ENCODE results near the gene SCARF1.
"Not testable (repeated sequence)": the region's sequence is repeated elsewhere in the genome, so short reads cannot be mapped to it uniquely, and the experiment has no call there.

SCARF1 gene, protein sequence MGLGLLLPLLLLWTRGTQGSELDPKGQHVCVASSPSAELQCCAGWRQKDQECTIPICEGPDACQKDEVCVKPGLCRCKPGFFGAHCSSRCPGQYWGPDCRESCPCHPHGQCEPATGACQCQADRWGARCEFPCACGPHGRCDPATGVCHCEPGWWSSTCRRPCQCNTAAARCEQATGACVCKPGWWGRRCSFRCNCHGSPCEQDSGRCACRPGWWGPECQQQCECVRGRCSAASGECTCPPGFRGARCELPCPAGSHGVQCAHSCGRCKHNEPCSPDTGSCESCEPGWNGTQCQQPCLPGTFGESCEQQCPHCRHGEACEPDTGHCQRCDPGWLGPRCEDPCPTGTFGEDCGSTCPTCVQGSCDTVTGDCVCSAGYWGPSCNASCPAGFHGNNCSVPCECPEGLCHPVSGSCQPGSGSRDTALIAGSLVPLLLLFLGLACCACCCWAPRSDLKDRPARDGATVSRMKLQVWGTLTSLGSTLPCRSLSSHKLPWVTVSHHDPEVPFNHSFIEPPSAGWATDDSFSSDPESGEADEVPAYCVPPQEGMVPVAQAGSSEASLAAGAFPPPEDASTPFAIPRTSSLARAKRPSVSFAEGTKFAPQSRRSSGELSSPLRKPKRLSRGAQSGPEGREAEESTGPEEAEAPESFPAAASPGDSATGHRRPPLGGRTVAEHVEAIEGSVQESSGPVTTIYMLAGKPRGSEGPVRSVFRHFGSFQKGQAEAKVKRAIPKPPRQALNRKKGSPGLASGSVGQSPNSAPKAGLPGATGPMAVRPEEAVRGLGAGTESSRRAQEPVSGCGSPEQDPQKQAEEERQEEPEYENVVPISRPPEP

GRCh38 chr17:1645207-1646171 lies at the start of gene SCARF1:
Gene SCARF1 (minus strand): TSS chr17:1645732. CDS start chr17:1645697, 35 bp downstream.
- no peak for DNase-seq

DNA sequence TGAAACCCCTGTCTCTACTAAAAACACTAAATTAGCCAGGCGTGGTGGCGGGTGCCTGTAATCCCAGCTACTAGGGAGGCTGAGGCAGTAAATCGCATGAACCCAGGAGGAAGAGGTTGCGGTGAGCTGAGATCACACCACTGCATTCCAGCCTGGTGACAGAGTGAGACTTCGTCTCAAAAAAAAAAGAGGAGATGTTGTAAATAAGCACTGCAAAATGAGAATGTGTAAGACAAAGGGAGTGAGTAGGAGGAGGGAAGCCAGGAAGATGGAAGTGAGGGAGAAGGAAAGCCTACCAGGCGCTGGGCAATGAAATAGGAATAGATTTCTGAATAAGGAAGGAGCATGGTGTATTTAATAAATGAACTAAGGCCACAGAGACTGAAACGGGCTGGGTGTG lies 47.8 kb upstream of the SCARF1 start:
- no peak for DNase-seq

DNA sequence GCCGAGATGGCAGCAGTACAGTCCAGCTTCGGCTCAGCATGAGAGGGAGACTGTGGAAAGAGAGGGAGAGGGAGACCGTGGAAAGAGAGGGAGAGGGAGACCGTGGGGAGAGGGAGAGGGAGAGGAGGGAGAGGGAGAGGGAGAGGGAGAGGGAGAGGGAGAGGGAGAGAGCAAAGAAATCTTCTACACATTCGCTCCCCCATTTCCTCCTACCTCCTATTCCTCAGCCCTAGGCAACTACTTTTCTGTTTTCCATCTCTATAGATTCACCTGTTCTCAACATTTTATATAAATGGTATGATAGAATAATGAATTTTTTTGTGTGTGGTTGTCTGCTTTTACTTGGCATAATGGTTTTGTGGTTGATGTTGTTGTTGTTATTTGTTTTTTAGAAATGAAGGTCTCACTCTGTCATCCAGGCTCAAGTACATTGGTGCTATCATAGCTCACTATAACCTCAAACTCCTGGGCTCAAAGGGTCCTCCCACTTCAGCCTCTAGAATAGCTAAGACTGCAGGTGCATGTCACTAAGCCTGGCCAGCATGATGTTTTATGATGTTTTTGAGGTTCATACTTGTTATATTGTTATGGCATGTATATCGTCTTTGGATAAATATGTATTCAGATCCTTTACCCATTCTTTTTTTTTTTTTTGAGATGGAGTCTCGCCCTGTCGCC lies 45.2 kb upstream of the SCARF1 start:
- DNase-seq: no peak

DNA sequence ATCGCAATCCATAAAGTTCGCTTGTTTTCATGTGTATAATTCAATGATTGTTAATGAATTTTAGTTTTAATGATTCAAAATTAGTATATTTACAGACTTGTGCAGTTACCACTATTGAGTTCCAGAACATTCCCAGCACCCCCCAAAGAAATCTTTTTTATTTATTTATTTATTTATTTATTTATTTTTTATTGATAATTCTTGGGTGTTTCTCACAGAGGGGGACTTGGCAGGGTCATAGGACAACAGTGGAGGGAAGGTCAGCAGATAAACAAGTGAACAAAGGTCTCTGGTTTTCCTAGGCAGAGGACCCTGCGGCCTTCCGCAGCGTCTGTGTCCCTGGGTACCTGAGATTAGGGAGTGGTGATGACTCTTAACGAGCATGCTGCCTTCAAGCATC lies 42.9 kb upstream of the SCARF1 start:
- DNase-seq: not testable (repeated sequence)

- no peak for DNase-seq
Measured at GRCh38 chr17:1686086-1686485, 40.6 kb upstream of the SCARF1 start.

- DNase-seq: peak; percentile 95
Measured at GRCh38 chr17:1684378-1685189, 39.1 kb upstream of the SCARF1 start, which contains the start of gene PRPF8. Gene PRPF8 (minus strand): TSS chr17:1684867. CDS start chr17:1684571, 296 bp downstream.

DNA sequence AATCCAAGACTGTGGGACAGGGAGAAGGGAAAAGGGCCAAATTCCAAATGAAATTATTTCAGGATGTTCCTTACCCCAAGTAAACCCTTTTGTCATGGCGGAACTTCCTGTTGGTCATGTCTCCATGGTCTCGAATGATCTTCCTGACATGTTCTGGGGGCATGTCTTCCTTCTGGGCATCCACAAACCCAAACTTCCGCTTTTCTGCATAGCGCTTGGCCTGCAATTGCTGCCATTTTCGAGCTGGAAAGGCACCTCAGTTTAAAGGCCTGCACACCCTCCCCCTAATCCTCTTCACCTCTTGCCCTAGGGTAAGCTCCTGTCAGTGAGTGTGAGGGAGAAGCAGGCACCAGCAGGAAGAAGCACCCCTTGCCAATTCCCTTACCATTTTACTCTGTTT lies 37.9 kb upstream of the SCARF1 start:
- no peak for DNase-seq

GRCh38 chr17:1676401-1676800 lies 30.9 kb upstream of the SCARF1 start:
- no peak for DNase-seq

DNA sequence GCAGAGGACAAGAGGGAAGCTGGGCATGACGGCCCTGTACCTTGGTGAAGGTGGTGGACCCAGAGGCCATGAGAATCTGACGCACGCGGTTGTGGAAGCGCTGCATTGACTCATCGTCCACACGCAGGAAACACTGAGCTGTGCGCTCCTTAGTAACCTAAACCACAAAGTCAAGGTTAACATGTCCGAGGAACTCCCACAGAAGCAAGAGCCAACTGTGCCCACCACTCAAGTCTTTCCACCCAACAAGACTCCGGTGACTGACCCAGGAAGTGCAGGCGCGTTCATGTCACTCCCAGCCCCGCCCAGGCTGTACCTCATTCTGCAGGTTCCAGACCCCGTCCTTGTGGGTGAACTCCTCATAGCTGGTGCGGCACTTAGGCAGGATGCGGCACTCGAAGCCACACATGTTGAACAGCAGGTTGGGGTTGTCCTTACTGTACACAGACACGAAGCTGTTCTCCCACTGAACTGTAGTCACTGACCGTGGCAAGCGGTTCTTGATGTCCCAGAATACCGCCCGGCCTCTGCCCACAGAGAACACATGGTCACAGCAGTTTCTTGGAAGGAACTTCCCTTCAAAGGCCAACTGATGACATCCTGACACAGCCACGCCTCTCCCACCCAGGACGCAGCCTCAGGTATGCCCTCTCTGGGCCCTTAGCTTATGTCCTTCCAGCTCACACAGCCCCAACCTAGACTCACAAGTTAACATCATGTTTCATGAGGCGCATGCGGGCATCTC lies 27.7 kb upstream of the SCARF1 start:
- DNase-seq: no peak

DNA sequence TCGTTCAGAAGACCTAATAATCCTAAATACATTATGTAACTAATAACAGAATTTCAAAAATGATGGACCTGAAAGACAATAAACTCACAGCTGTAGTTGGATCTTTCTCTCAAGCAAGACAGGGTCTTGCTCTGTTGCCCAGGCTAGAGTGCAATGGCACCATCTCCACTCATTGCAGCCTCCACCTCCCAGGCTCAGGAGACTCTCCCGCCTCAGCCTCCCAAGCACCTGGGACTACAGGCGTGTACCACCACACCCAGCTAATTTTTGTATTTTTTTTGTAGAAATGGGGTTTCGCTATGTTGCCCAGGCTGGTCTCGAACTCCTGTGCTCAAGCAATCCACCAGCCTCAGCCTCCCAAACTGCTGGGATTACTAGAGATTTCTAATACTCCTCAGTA lies 18.4 kb upstream of the SCARF1 start:
- not testable (repeated sequence) for DNase-seq

- no peak for DNase-seq
Measured at GRCh38 chr17:1661045-1661444, 15.5 kb upstream of the SCARF1 start.

- DNase-seq: no peak
Measured at GRCh38 chr17:1658100-1658499, 12.6 kb upstream of the SCARF1 start.

DNA sequence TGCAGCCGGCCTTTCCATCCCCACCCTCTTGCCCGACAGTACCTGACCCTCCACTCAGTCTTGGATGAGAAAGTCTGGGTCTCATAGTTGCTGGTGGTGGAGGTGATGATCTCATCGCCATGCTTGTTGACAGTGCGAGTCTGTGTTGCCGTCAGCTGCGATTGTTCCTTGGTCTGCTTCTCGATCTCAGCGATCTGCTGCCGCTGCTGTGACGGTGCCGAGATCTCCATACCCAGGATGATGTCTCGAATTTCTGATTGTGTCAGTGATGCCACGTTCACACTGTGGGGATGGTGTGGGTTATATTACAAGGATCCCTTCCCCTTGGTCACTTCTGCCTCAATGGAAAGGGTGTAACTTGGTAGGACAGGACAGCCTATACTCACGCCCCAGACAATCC lies 8.2 kb upstream of the SCARF1 start:
- DNase-seq: no peak

- DNase-seq: not testable (repeated sequence)
Measured at GRCh38 chr17:1652794-1653193, 7.3 kb upstream of the SCARF1 start.

DNA sequence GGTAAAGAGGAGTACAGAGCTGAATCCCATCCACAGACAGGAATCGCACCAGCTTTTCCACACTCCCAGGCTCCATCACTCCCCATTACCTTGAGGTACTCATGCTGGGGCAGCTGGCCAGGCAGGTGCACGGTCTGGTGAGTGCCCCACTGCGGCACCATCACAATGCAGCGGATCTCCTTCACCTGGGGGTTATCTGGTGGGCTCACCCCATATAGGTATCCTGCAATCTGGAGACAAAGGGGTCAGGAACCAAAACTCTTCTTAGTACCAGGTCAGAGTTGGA lies 6.0 kb upstream of the SCARF1 start:
- DNase-seq: no peak

- DNase-seq: no peak
Measured at GRCh38 chr17:1650731-1651558, 5.4 kb upstream of the SCARF1 start.

DNA sequence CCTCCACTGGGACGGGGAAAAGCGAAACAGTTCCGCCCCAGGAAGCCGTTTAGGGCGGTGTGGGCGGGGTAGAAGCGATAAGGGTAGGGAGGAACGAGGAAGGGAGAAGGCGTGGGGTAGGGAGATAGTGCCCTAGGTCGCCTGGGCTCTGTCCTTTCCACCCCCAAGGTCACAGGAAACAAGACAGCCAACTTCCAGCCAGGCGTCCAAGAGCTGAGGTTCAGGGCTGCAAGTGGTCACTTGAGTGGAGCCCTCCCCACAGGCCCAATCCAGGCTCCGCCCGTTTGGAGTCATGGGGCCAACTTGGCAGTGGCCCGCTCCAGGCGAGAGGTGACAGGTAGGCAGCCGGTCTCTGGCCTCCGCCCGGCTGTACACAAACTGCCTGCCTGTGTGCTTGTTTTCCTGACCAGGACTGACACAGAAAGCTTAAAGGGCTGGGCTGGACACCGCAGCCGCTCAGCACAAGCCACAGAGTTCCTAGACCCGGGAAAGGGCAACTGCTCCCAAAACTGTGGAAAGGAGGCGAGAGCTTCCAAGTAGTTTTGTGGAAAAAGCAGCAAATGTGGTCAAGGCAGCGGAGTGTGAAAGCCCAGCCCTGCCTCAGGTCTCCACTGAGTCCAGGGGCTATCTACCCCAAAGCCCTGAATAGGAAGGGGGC lies 4.4 kb upstream of the SCARF1 start, which contains the start of gene RILP:
RILP (minus strand) TSS at position 23 of the 658 bp plus-strand sequence. CDS start 62 bp downstream, outside the sequence.
- DNase-seq: no peak

DNA sequence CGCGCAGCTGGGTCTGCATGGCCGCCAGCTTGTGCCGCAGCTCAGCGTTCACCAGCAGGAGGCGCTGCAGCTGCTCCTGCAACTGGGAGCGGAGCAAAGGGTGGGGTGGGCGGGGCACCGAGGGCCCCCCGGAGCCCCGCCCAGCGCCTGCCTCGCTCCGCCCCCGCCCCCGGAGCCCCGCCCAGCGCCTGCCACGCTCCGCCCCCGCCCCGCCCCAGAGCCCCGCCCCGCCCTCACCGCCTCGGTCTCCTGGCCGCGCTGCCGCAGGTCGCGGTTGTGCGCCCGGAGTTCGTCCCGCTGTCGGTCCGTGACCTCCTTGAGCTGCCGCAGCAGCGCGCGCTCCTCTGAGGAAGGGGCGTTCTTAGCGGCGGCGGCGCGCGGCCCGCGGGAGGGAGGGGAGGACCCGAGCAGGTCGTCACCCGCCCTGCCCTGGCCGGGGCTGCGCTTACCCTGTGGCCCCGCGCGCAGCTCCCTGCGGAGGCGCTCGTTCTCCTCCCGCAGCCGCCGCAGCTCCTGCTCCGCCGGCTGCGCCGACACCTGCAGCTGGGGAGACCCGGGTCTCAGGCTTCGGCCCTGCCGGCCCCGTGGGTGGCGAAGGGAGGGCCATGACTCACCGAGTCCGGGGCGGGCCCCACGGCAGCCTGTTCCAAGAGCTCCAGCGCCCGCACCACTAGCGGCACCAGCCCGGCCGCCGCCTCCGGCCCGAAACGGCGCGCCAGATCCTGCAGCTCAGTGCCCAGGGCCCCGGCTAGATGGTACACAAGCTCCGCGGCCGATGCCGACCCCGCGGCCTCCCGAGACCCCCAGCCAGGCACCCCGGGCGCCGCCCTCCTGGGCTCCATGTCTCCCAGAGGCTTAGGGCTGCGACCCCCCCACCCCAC lies 3.7 kb upstream of the SCARF1 start:
- peak; percentile 75 for DNase-seq
